NT2/D1 (cell line): Measurements from ENCODE around the gene PDK4.

ENCODE experiments used
- SUZ12 ChIP-seq: IDR thresholded peaks from 2 replicates; pipeline ENCODE4 v1.6.1; 2011; ENCODE audit not compliant: insufficient read length, insufficient read depth; ENCODE audit errors: extremely low read depth
- YY1 ChIP-seq: IDR thresholded peaks from 2 replicates; pipeline ENCODE4 v1.6.1; 2011; ENCODE audit not compliant: insufficient read length, insufficient read depth
- ZNF274 ChIP-seq: IDR thresholded peaks from 2 replicates; pipeline ENCODE4 v1.6.1; 2011; ENCODE audit warnings: mild to moderate bottlenecking, low read depth, low read length

GRCh38 chr7:95583834-95584621, 12.3 kb downstream of the PDK4 start:
- no peak for TF ChIP-seq YY1
- no peak for TF ChIP-seq ZNF274
- no peak for TF ChIP-seq SUZ12
